NCI-H2227 (cell line): ENCODE measurements around the gene IBA57.

Experiments used
- DNase-seq: peaks from one replicate; lab custom pipeline; 2025; ENCODE audit not compliant: unreplicated experiment; lab: John Stamatoyannopoulos, UW

IBA57 gene

GRCh38 chr1:228165372-228166169 lies at the start of gene IBA57:
Gene IBA57 (plus strand): TSS chr1:228165804. CDS start chr1:228165817, 13 bp downstream.
- peak; percentile 98 for DNase-seq

GRCh38 chr1:228117335-228117734 lies 48.3 kb upstream of the IBA57 start:
- DNase-seq: no peak

DNA sequence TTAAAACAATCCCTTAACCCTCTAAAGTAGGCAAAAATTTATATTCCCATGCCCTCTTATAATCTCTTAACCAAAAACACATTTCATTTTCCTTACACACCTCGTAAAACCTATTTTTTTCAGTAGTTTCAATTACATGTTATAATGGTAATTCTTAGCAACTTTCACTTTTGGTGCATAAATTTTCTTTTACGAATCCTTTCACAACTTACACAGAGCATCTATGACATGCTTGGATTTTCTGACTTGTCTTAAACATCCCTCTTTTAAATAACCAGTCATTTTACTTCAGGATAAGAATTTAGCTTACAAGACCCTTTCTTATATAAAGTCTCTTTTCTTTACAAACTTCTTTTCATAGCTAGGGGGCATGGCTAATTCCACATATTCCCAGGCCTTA lies 47.6 kb upstream of the IBA57 start:
- peak; percentile 14 for DNase-seq

GRCh38 chr1:228120351-228120750 lies 45.3 kb upstream of the IBA57 start:
- no peak for DNase-seq

GRCh38 chr1:228120857-228121489 lies 44.6 kb upstream of the IBA57 start:
- no peak for DNase-seq

GRCh38 chr1:228122921-228123441 lies 42.6 kb upstream of the IBA57 start:
- no peak for DNase-seq

GRCh38 chr1:228123505-228123904 lies 42.1 kb upstream of the IBA57 start:
- no peak for DNase-seq

DNA sequence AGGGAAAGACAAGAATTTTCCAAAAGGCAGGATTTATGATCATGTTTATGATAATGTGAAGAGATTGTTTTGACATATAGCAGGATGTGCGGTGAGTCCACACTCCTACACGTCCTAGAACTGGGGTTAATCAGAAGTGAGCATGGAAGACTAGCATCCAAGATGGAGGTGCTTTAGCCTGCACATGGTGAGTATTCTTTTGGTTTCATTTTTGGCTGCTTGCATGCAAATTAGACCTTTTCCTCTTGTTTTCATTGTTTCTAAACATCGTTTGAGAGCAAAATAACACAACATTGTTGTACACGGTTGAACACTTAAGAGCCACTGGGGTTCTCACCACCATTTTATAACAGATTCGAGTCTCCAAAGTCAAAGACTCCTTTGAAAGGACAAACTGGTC lies 40.4 kb upstream of the IBA57 start:
- DNase-seq: no peak

GRCh38 chr1:228131766-228132165 lies 33.8 kb upstream of the IBA57 start:
- no peak for DNase-seq

- DNase-seq: no peak
Measured at GRCh38 chr1:228134591-228134990, 31.0 kb upstream of the IBA57 start.

GRCh38 chr1:228136901-228137300 lies 28.7 kb upstream of the IBA57 start:
- no peak for DNase-seq

DNA sequence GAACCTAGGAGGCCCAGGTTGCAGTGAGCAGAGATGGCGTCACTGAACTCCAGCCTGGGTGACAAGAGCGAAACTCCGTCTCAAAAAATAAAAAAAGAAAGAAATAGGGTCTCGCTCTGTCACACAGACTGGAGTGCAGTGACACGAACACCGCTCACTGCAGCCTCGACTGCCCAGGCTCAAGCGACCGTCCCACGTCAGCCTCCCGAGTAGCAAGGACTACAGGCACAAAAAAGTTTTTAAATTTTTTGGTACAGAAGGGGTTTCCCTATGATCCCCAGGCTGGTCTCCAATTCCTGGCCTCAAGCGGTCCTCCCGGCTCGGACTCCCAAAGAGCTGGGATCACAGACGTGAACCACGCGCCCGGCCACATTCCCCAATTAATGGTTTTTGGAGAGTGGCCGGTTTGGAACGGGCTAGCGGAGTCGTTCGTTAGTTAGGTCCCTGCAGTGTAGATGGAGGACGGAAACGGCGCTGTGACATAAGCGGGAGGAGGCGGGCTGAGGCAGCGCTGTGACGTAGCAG lies 26.1 kb upstream of the IBA57 start:
- no peak for DNase-seq

GRCh38 chr1:228139931-228140723 lies 25.5 kb upstream of the IBA57 start, which contains the start of gene GUK1:
Gene GUK1 (plus strand): TSS chr1:228140279. CDS start chr1:228140303, 24 bp downstream.
- DNase-seq: peak; percentile 100

- no peak for DNase-seq
Measured at GRCh38 chr1:228140724-228141225, 24.8 kb upstream of the IBA57 start.

DNA sequence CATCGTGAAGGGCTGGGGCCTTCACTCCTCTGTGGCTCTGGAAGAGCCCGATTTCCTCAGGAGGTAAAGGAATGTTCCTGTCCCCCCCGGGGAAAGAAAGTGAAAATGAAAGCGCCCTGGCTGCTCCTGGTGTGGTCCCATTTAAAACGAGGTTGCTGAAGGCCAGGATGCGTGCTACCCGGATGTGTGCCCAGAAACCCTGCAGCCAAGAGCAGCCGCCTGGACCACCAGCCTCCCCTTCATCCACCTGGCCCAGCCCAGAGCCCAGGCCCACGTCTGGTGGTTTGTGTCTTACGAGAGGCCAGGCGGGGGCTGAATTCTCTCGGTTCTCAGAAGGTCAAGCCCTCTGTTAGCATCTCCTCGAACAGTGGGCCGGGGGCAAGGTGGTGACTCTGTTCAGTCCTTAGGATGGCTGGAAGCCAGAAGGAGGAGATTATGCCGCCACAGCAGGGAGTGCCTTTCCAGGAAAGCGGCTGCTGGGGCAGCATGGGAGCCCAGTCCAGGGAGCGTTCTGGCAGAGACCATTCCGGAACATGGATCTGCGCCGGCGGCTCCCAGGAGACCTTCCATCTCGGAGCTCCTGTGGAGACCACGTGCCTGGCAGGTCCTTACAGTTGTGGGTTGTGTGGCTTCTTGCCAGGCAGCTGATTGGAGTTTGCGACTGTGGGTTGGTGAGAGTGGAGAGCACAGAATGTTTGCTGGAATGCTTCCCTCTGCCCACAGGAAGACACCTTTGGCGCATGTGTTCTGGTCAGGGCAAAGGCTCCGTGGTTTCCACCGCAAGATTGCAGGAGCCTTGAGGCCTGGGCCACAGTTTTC lies 24.2 kb upstream of the IBA57 start:
- DNase-seq: peak; percentile 15

DNA sequence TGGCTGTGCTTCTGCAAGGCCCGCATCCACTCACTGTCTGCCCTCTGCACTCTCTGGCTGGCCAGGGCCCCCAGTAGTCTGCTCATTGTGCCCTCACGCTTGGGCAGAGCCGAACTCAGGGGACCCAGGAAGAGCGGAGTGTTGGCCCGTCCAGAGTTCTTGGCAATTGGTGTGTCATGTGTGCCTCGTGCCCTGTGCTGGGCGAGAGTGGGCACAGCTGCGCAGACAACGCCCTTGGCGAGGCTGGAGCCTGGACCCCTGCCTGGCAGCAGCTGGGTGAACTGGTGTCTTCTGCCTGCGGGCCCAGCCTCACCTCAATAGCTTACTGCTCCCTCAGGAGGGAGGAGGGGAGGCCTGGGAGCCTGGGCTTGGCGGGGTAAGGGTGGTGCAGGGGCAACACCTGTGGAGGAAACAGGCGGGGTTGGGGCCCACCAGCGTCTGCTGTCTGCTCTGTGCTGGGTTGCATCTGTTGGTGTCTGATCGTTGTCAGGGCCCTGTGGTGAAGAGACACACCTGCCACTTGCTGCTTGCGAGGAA lies 23.4 kb upstream of the IBA57 start:
- DNase-seq: no peak

DNA sequence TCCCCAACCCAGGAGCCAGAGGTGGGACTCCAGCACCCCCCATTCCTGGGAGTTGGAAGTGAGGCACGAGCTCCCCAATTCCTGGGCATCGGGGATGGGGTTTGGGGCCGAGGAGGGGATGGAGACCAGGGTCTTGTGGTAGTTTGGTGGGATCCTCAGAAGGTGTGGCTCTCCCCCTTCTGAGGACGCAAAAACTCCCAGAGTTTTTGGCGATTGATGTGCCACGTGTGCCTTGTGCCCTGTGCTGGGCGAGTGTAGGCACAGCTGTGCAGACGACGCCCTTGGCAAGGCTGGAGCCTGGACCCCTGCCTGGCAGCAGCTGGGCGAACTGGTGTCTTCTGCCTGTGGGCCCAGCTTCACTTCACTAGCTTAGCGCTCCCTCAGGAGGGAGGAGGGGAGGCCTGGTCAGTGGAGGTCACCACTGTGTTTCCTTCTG lies 22.9 kb upstream of the IBA57 start:
- DNase-seq: no peak

DNA sequence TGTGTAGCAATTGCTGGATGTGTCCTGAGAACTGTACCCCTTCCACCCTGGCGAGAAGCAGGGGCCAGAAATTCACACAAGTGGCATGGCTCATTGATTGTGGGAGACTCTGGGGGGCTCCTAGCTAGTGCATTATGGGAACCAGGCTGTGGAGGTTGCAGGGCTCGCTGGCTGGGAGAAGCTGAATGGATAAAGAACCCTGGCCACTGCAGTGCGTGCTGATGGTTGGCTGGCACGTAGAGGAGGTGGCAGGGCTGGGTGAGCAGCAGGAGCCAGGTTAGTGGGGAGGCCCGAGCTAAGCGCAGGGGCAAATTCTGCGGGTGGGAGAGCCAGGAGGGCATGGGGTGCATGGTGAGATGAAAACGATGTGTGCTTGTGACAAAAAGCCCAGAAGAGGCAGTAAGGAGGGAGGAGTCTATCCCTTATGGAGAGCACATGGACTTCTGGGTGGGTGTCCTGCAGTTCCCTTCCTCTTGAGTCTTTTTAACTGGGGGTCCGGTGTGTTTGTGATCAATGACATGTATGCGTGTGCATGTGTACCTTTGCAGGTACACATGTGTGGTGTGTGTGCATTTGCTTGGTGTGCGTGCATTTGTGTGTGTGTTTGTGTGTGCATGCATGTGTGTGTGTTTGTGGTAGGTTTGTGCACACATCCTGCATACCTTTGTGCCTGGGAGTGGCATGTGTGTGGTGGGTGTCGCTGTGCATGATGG lies 22.0 kb upstream of the IBA57 start:
- DNase-seq: no peak
